ENCODE measurements around the gene GPC5.

Gene GPC5

DNA sequence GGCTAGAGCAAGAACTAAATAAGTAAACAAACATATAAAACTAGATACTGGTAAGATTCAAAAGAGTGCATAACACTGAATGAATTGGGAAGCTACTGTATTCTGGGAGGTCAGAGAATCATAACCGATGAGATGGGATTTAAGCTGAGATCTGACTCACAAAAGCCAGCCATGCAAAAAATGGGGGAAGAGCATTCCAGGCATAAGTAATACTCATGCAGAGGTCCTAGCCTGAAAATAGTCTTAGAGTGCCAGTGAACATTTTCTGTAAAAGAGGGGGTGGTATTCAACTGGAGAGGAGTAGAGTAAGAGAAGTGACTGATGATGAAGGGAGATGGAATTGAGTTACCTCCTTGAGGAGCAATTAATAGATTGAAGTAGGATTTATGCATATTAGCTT is 956.2 kb downstream of the GPC5 start:
- in situ Hi-C loops (cut with HindIII; ENCODE audit: low sequenced_read_pairs): no loop called here
- no peak overlapping the region for H3K4me3 ChIP-seq (ENCODE audit: low read depth, low read length)
- TF ChIP-seq, protein P1, sequence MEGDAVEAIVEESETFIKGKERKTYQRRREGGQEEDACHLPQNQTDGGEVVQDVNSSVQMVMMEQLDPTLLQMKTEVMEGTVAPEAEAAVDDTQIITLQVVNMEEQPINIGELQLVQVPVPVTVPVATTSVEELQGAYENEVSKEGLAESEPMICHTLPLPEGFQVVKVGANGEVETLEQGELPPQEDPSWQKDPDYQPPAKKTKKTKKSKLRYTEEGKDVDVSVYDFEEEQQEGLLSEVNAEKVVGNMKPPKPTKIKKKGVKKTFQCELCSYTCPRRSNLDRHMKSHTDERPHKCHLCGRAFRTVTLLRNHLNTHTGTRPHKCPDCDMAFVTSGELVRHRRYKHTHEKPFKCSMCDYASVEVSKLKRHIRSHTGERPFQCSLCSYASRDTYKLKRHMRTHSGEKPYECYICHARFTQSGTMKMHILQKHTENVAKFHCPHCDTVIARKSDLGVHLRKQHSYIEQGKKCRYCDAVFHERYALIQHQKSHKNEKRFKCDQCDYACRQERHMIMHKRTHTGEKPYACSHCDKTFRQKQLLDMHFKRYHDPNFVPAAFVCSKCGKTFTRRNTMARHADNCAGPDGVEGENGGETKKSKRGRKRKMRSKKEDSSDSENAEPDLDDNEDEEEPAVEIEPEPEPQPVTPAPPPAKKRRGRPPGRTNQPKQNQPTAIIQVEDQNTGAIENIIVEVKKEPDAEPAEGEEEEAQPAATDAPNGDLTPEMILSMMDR (IDR thresholded peaks at IDR 0.05; ENCODE audit: low read depth, low read length): no peak
- DNase-seq (ENCODE audit: low read depth, low spot score): peak; percentile 16

DNA sequence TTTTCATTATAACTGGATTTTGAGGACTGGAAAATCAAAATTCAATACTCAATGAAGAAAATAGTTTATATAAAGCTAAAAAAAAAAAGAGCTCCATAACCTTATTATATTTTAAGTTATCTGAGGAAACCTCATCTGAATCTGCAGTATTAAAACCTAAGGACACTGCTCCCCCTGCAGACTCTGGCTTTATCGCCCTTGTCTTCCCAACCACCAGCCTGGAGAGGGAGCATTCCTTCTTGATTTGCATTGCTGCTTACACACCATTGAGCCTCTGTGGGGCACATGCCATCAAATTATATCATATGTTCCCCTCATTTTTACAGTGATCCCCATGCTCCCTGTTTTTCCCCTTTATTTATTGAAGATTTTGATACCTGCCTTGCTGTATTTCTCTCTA is 956.8 kb downstream of the GPC5 start:
- TF ChIP-seq, protein P1 (IDR thresholded peaks at IDR 0.05; ENCODE audit: low read depth, low read length): peak; percentile 67
- in situ Hi-C loops (cut with HindIII; ENCODE audit: low sequenced_read_pairs): no loop called here
- DNase-seq (ENCODE audit: low read depth, low spot score): peak; percentile 48
- no peak overlapping the region for H3K4me3 ChIP-seq (ENCODE audit: low read depth, low read length)

DNA sequence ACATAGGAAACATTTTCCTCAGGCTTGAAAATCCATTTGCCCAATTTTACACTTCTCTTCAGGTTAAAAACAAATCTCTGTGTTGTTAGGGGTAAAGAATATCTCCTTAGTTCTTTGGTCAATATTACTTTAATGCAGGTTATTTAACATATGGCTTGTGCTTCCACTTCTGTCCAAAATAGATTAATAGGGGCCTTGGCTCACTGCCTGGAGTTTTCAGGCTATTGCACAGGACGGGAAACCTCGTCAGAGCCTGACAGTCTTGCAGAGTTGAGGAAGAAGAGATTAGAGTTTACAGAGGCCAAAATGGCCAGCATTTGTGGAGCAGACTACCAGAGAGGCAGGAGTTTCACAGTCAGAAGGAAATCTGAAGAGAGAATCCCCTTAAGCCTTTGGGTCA is 964.3 kb downstream of the GPC5 start:
- in situ Hi-C loops (cut with HindIII; ENCODE audit: low sequenced_read_pairs): no loop called here
- TF ChIP-seq, protein P1 (IDR thresholded peaks at IDR 0.05; ENCODE audit: low read depth, low read length): no peak
- DNase-seq (ENCODE audit: low read depth, low spot score): peak; percentile 44
- H3K4me3 ChIP-seq (ENCODE audit: low read depth, low read length): no peak overlapping the region

DNA sequence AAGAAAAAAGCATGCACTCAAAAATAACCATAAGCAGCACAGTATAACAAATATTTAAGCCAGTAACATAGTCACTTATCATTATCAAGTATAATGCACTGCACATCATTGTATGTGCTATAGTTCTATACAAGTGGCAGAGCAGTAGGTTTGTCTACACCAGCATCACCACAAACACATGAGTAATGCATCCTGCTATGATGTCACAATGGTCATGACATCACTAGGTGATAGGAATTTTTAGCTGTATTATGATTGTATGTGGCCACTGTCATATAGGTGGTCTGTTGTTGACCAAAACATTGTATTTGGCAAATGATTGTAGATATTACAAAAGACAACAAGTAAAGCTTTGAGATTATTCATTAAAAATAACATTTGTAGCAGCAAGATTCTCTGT is 967.5 kb downstream of the GPC5 start:
- in situ Hi-C loops (cut with HindIII; ENCODE audit: low sequenced_read_pairs): no loop called here
- H3K4me3 ChIP-seq (ENCODE audit: low read depth, low read length): no peak overlapping the region
- TF ChIP-seq, protein P1 (IDR thresholded peaks at IDR 0.05; ENCODE audit: low read depth, low read length): no peak
- DNase-seq (ENCODE audit: low read depth, low spot score): no peak

DNA sequence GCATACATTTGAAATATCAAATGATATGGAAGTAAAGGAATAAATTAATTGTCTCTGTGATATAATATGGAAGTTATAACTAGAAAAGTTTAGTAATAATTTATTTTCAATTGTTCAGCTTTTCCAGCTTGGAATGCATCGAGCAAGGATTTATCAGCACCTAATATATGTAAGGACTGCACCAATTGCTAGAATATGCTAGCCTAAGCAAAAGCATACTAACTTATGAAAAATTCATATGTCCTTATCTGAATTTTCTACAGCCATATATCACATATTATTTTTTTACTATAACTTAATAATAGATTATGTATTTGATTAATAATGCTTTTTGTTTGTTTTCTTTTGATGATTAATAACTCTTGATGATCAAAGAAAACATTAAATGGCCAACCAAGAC is 979.0 kb downstream of the GPC5 start:
- DNase-seq (ENCODE audit: low read depth, low spot score): no peak
- in situ Hi-C loops (cut with HindIII; ENCODE audit: low sequenced_read_pairs): no loop called here
- H3K4me3 ChIP-seq (ENCODE audit: low read depth, low read length): no peak overlapping the region
- TF ChIP-seq, protein P1 (IDR thresholded peaks at IDR 0.05; ENCODE audit: low read depth, low read length): no peak

DNA sequence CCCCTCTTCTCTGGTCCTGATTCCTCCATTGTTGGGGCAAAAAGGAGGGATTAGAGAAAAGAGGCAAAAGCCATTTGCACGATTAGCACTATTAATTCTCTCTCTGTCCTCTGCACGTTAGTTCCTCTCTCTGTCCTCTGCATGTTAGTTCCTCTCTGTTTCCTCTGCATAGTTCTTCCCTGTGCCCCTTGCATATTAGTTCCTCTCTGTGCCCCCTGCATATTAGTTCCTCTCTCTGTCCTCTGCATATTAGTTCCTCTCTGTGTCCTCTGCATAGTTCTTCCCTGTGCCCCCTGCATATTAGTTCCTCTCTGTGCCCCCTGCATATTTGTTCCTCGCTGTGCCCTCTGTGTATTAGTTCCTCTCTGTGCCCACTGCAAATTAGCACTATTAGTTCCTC is 981.0 kb downstream of the GPC5 start:
- no peak for DNase-seq (ENCODE audit: low read depth, low spot score)
- TF ChIP-seq, protein P1 (IDR thresholded peaks at IDR 0.05; ENCODE audit: low read depth, low read length): no peak
- in situ Hi-C loops (cut with HindIII; ENCODE audit: low sequenced_read_pairs): no loop called here
- no peak overlapping the region for H3K4me3 ChIP-seq (ENCODE audit: low read depth, low read length)

DNA sequence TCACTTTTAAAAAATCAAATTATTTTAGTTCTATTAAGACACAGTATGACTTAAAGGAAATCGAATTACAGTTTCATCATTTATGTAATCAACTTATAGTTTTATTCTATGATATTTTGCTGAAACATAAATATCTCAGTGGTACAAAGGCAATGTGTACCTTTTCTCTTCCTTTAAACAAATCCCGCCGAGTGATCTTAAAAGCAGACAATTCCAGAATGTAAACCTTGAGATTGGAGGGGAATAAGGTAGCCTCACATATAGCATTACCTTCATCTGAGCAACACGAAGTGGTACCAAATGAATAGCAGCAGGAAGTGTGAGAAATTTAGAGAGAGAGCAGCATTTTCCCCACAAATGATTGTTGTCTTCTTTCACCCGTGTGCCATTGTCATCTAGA is 986.0 kb downstream of the GPC5 start:
- in situ Hi-C loops (cut with HindIII; ENCODE audit: low sequenced_read_pairs): no loop called here
- no peak overlapping the region for H3K4me3 ChIP-seq (ENCODE audit: low read depth, low read length)
- TF ChIP-seq, protein P1 (IDR thresholded peaks at IDR 0.05; ENCODE audit: low read depth, low read length): no peak
- no peak for DNase-seq (ENCODE audit: low read depth, low spot score)
